HCT116 (cell line): ENCODE data around the gene IGSF3. TPM values are rescaled to one million over a fixed set of nuclear protein-coding genes. Genes with fewer than 3 reads are reported as not detected.

ENCODE experiments used
- ATAC-seq: fragments of 200-7000 bp; cut with Tn5 transposase; 2 replicates; pipeline ENCODE4 v1.9.1; 2020; ENCODE audit warnings: mild to moderate bottlenecking, moderate library complexity
- BruUV-seq: library from RNA; stranded (reverse); fragments of 400-500 nt; replicated peaks from 2 replicates; lab custom pipeline; 2021; lab: Mats Ljungman, UMichigan
- CTCF ChIA-PET: fragments of 300-600 bp; sonication (Branson Sonifier 250); formaldehyde crosslinking; loops from one replicate; lab custom pipeline; 2021; ENCODE audit warnings: antibody characterized with exemption; lab: Charles Lee
- POLR2A ChIA-PET: fragments of 300-600, 350-600 bp; sonication (Branson Sonifier 250); formaldehyde crosslinking; loops from one replicate; lab custom pipeline; 2021; ENCODE audit warnings: antibody characterized with exemption; lab: Charles Lee
- RAD21 ChIA-PET, 2 experiments: fragments of 300-600 bp; sonication (Branson Sonifier 250); formaldehyde crosslinking; loops; one replicate each; lab custom pipeline; 2023; ENCODE audit warnings: low total read pairs in 2 of 2; ENCODE audit not compliant: uncharacterized antibody in 2 of 2, unreplicated experiment in 2 of 2, low non-redundant PET in 1 of 2; lab: Charles Lee
- DNase-seq: peaks from one replicate; pipeline ENCODE4 v3.0.0-alpha.2; 2010; ENCODE audit warnings: low read depth, low spot score
- H2AFZ ChIP-seq: fragments of 200-600 bp; shearing (Covaris generic), sonication (generic); 2 replicates; pipeline ENCODE4 v1.6.1; 2017; ENCODE audit warnings: low read depth, mixed run types, mixed read lengths, antibody characterized with exemption, low read length; ENCODE audit not compliant: poor library complexity, severe bottlenecking
- H3K27ac ChIP-seq: 2 replicates; pipeline ENCODE4 v1.5.1; 2012; ENCODE audit warnings: low read depth, low read length
- H3K27me3 ChIP-seq: fragments of 200-600 bp; sonication (generic); 2 replicates; pipeline ENCODE4 v1.6.1; 2016; ENCODE audit warnings: mixed run types, low read length, mixed read lengths; ENCODE audit not compliant: insufficient read depth
- H3K36me3 ChIP-seq, 2 experiments: fragments of 200-500 bp in 1 of 2; fragments of 200-600 bp in 1 of 2; sonication (Bioruptor generic) in 1 of 2; sonication (generic) in 1 of 2; 2 replicates each; pipeline versions ENCODE4 v1.5.1 to v1.6.1; 2014 to 2016; ENCODE audit warnings: low read length in 2 of 2, inconsistent platforms in 1 of 2, mixed read lengths in 1 of 2, mixed run types in 1 of 2; ENCODE audit not compliant: insufficient read depth in 2 of 2, control insufficient read depth in 1 of 2
- H3K4me1 ChIP-seq, 2 experiments: fragments of 200-600 bp in 1 of 2; sonication (generic) in 1 of 2; 2 replicates each; pipeline versions ENCODE4 v1.5.1 to v1.6.1; 2012 to 2017; ENCODE audit warnings: low read length in 2 of 2, inconsistent platforms in 1 of 2, mild to moderate bottlenecking in 1 of 2, mixed read lengths in 1 of 2, mixed run types in 1 of 2, moderate library complexity in 1 of 2; ENCODE audit not compliant: insufficient read depth in 2 of 2, control insufficient read depth in 1 of 2
- H3K4me2 ChIP-seq: fragments of 200-600 bp; sonication (generic); 2 replicates; pipeline ENCODE4 v1.6.1; 2017; ENCODE audit warnings: mixed run types, low read length, mixed read lengths
- H3K4me3 ChIP-seq, 2 experiments: fragments of 200-600 bp in 1 of 2; sonication (generic) in 1 of 2; replicated peaks in 1 of 2; 2 replicates each; pipeline ENCODE4 v1.5.1; 2011 to 2016; ENCODE audit warnings: low read length in 2 of 2, control low read depth in 1 of 2, low read depth in 1 of 2, mild to moderate bottlenecking in 1 of 2, mixed read lengths in 1 of 2, mixed run types in 1 of 2
- H3K79me2 ChIP-seq: fragments of 200-600 bp; sonication (generic); 2 replicates; pipeline ENCODE4 v1.6.1; 2017; ENCODE audit warnings: mild to moderate bottlenecking, mixed run types, low read length, moderate library complexity, mixed read lengths; ENCODE audit not compliant: insufficient read depth
- H3K9ac ChIP-seq: fragments of 200-600 bp; sonication (generic); 2 replicates; pipeline ENCODE4 v1.6.1; 2016; ENCODE audit warnings: low read length, mixed read lengths
- H3K9me2 ChIP-seq: fragments of 200-600 bp; sonication (generic), shearing (Covaris generic); 2 replicates; pipeline ENCODE4 v1.6.1; 2017; ENCODE audit warnings: mixed run types, mild to moderate bottlenecking, moderate library complexity; ENCODE audit not compliant: insufficient read depth
- H3K9me3 ChIP-seq, 2 experiments: fragments of 200-500 bp in 1 of 2; fragments of 200-600 bp in 1 of 2; sonication (Bioruptor generic) in 1 of 2; sonication (generic) in 1 of 2; 2 replicates each; pipeline ENCODE4 v1.6.1; 2014 to 2017; ENCODE audit warnings: low read length in 2 of 2, mixed read lengths in 2 of 2, inconsistent platforms in 1 of 2, low read depth in 1 of 2, mild to moderate bottlenecking in 1 of 2, mixed run types in 1 of 2, moderate library complexity in 1 of 2; ENCODE audit not compliant: control insufficient read depth in 1 of 2, insufficient read depth in 1 of 2
- H4K20me1 ChIP-seq: fragments of 200-600 bp; sonication (generic), shearing (Covaris generic); 2 replicates; pipeline ENCODE4 v1.6.1; 2017; ENCODE audit warnings: mixed run types, mild to moderate bottlenecking, moderate library complexity; ENCODE audit not compliant: insufficient read depth
- CBX3 ChIP-seq: IDR thresholded peaks from 2 replicates; pipeline ENCODE4 v1.6.1; 2012; ENCODE audit warnings: low read depth
- EGR1 ChIP-seq: IDR thresholded peaks from 2 replicates; pipeline ENCODE4 v1.6.1; 2012; ENCODE audit warnings: low read depth
- ELF1 ChIP-seq: IDR thresholded peaks from 2 replicates; pipeline ENCODE4 v1.6.1; 2012; ENCODE audit warnings: low read depth, borderline replicate concordance
- EZH2 ChIP-seq: fragments of 200-600 bp; sonication (generic); IDR thresholded peaks from 2 replicates; pipeline ENCODE4 v1.6.1; 2017; ENCODE audit warnings: antibody characterized with exemption, mixed run types
- FOSL1 ChIP-seq: IDR thresholded peaks from 2 replicates; pipeline ENCODE4 v1.6.1; 2012; ENCODE audit warnings: low read depth
- POLR2A ChIP-seq: IDR thresholded peaks from 2 replicates; pipeline ENCODE4 v1.7.0; 2011; ENCODE audit warnings: borderline replicate concordance; ENCODE audit not compliant: insufficient read depth, insufficient read length; ENCODE audit errors: extremely low read depth
- REST ChIP-seq: IDR thresholded peaks from 2 replicates; pipeline ENCODE4 v1.6.1; 2012; ENCODE audit warnings: low read depth
- YY1 ChIP-seq: IDR thresholded peaks from 2 replicates; pipeline ENCODE4 v1.6.1; 2011; ENCODE audit warnings: low read length, low read depth, moderate library complexity, mild to moderate bottlenecking; ENCODE audit not compliant: insufficient replicate concordance; ENCODE audit errors: extremely low read depth
- ZNF274 ChIP-seq: fragments of 200-500 bp; sonication (Bioruptor generic); IDR thresholded peaks from 2 replicates; pipeline ENCODE4 v1.6.1; 2014; ENCODE audit warnings: mild to moderate bottlenecking, low read depth, low read length, inconsistent platforms
- intact Hi-C: fragments of 100-400 bp; cut with micrococcal nuclease; formaldehyde crosslinking; loops from 2 replicates; pipeline ENCODE4 v1.10.0; 2022
- total RNA-seq: library from RNA; stranded (reverse); gene quantifications from one replicate; pipeline ENCODE4 v1.2.1, GENCODE V29; 2021; ENCODE audit not compliant: unreplicated experiment

IGSF3 gene
- total RNA-seq, 1 experiment from 2014 or later, result 18.6 TPM

GRCh38 chr1:116710420-116711262 lies 43.1 kb upstream of the IGSF3 start:
- CTCF ChIA-PET, result no interaction called here
- Histone ChIP-seq H3K4me1 (no peaks in the 10 kb centered on the region), H3K27me3 (no peaks in the 10 kb centered on the region), H4K20me1 (no peaks in the 10 kb centered on the region), H3K9ac (no peak overlapping the region), H3K4me3 (no peak overlapping the region), H3K9me3 (no peaks in the 10 kb centered on the region), H3K27ac (no peak overlapping the region), H3K36me3 (no peaks in the 10 kb centered on the region), H2AFZ (no peak overlapping the region), H3K9me2 (no peaks in the 10 kb centered on the region), H3K79me2 (no peaks in the 10 kb centered on the region), H3K4me2 (no peak overlapping the region)
- TF ChIP-seq REST, result no peak
- no peak for TF ChIP-seq ELF1
- no peak for TF ChIP-seq FOSL1
- TF ChIP-seq EZH2, result no peak
- TF ChIP-seq EGR1, result no peak
- no peak for TF ChIP-seq ZNF274
- no peak for TF ChIP-seq YY1
- TF ChIP-seq CBX3, result no peak
- TF ChIP-seq POLR2A, result no peak
- POLR2A ChIA-PET, result no interaction called here
- DNase-seq (no peak), ATAC-seq (no peak)
- RAD21 ChIA-PET, result no interaction called here
- no TSS peak for BruUV-seq
- intact Hi-C loops, result no loop called here
